Stomach (tissue), 4 donors: ENCODE measurements around the gene RSPO1.

ENCODE experiments used
- CTCF ChIP-seq, 7 experiments: fragments of 450-650 bp in 4 of 7; fragments of 200-600 bp in 3 of 7; sonication (generic) in 3 of 7; IDR thresholded peaks; one replicate each; pipeline ENCODE4 v1.5.1; 2016 to 2019; ENCODE audit warnings: antibody characterized with exemption in 7 of 7, control low read depth in 2 of 7, mild to moderate bottlenecking in 1 of 7
- EP300 ChIP-seq: sonication (generic); formaldehyde crosslinking; IDR thresholded peaks from one replicate; pipeline ENCODE4 v1.6.1; 2017; ENCODE audit warnings: antibody characterized with exemption
- POLR2A ChIP-seq, 4 donors: fragments of 450-650 bp; IDR thresholded peaks; one replicate each; pipeline ENCODE4 v1.6.1; 2016; ENCODE audit warnings: antibody characterized with exemption in 4 of 4, control low read depth in 2 of 4, mild to moderate bottlenecking in 1 of 4, moderate library complexity in 1 of 4

GRCh38 chr1:37596182-37596667 lies 38.5 kb downstream of the RSPO1 start:
- TF ChIP-seq CTCF (IDR thresholded peaks at IDR 0.05), result no peak
- TF ChIP-seq POLR2A (IDR thresholded peaks at IDR 0.05), result no peak
- TF ChIP-seq EP300, result no peak
